AG08395 (cell line): ENCODE measurements around the gene SLC7A6OS.

ENCODE experiments used
- DNase-seq: peaks from one replicate; pipeline ENCODE4 v3.0.0; 2012; ENCODE audit warnings: mixed read lengths, low spot score

Gene SLC7A6OS

DNA sequence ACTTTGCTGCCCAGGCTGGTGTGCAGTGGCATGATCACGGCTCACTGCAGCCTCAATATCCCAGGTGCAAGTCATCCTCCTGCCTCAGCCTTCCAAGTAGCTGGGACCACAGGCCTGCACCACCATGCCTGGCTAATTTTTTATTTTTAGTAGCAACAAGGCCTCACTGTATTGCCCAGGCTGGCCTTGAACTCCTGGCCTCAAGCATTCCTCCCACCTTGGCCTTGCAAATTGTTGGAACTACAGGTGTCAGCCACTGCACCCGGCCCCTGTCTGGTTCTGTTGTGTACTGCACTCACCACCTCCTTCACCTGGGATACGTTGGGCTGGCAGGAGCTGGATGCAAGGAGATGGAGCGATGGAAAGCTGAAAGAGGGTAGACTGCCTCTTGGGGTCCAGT is 57.0 kb downstream of the SLC7A6OS start:
- DNase-seq = no peak

DNA sequence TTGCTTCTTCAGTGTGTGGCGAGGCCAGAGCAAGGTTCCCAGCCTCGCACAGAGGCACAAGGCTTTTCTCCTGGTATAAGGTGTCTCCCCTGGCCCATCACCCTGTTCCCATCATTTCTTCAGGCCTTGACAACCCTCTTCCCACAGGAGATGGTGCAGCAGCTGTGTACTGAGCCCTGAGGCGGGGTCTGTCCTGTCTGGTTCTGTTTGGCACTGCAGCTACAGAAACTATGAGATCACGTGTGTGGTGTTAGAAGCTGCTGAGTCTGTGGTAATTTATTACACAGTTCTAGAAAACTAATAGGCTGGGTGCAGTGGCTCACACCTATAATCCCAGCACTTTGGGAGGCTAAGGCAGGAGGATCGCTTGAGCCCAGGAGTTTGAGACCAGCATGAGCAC is 58.4 kb downstream of the SLC7A6OS start:
- DNase-seq = no peak

DNA sequence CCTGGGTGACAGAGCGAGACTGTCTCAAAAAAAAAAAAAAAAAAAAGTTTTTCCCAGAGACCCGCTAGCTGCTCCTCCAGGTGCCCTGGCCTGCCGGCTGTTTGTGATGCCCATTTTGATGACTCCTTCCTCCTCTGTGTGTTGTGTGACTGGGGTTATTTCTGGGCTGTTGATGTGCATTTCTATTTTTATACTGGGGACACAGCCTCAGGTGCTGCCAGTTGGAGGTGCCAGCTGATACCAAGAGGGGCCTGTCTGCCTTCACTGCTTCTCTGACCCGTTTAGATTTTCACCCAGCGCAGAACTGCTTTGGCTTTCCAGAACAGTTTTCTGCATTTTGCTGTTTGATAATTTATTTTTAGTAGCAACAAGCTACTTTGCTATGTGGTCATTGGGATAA is 58.9 kb downstream of the SLC7A6OS start:
- DNase-seq = no peak

- DNase-seq = no peak
Measured at GRCh38 chr16:68250951-68251350, 59.8 kb downstream of the SLC7A6OS start.

DNA sequence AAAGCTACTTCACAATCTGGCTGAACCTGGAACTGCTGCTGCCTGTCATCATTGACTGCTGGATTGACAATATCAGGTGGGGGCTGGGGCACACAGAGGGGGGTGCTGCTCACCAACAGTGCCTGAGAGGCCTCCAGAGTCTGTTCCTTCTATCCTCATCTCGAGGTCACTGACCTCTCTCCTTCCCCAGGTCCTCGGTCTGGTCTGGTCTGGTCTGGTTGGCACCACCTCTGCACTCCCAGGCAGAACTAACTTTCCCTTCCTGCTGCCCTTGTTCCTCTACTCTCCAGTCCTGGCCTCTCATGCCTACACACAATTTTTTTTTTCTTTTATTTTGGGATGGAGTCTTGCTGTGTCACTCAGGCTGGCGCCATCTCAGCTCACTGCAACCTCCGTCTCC is 61.4 kb downstream of the SLC7A6OS start:
- DNase-seq = no peak
